SU-DHL-6 (cell line): ENCODE results near the gene SUMO2.

Experiments
- H2AFZ ChIP-seq: fragments of 200-600 bp; sonication (generic); 2 replicates; pipeline ENCODE4 v1.6.1; 2014; ENCODE audit warnings: low read depth, mild to moderate bottlenecking, moderate library complexity, mixed read lengths, antibody characterized with exemption, low read length; ENCODE audit not compliant: severe bottlenecking
- H3F3A ChIP-seq: fragments of 200-600 bp; shearing (Covaris generic); 2 replicates; pipeline ENCODE4 v1.6.0; 2016; ENCODE audit warnings: antibody characterized with exemption, mild to moderate bottlenecking; ENCODE audit not compliant: insufficient read depth
- H3K27ac ChIP-seq: fragments of 200-600 bp; sonication (generic); 2 replicates; pipeline ENCODE4 v1.5.1; 2016; ENCODE audit warnings: low read depth, mild to moderate bottlenecking, low read length, moderate library complexity, mixed read lengths
- H3K27me3 ChIP-seq: fragments of 200-600 bp; sonication (generic), shearing (Covaris generic); 2 replicates; pipeline ENCODE4 v1.6.0; 2014; ENCODE audit warnings: mild to moderate bottlenecking, low read length
- H3K36me3 ChIP-seq: fragments of 200-600 bp; sonication (generic); 2 replicates; pipeline ENCODE4 v1.6.1; 2014; ENCODE audit warnings: mild to moderate bottlenecking, low read length, mixed read lengths
- H3K4me2 ChIP-seq: fragments of 300-600, 200-600 bp; shearing (Covaris generic), sonication (generic); 2 replicates; pipeline ENCODE4 v1.6.0; 2014; ENCODE audit warnings: low read length, low read depth, mild to moderate bottlenecking; ENCODE audit not compliant: poor library complexity, severe bottlenecking
- H3K4me3 ChIP-seq: fragments of 200-600 bp; sonication (generic); 2 replicates; pipeline ENCODE4 v1.5.1; 2014; ENCODE audit warnings: antibody characterized with exemption, low read length, mild to moderate bottlenecking, mixed read lengths; ENCODE audit not compliant: insufficient read depth, poor library complexity, severe bottlenecking
- H3K79me2 ChIP-seq: fragments of 200-600 bp; sonication (generic); 2 replicates; pipeline ENCODE4 v1.6.1; 2014; ENCODE audit warnings: mild to moderate bottlenecking, low read length, moderate library complexity; ENCODE audit not compliant: insufficient read depth
- H3K9ac ChIP-seq: fragments of 200-600 bp; sonication (generic); 2 replicates; pipeline ENCODE4 v1.7.0; 2014; ENCODE audit warnings: mild to moderate bottlenecking, low read length
- H3K9me2 ChIP-seq: fragments of 200-600 bp; sonication (generic); replicated peaks from 2 replicates; pipeline ENCODE4 v1.6.1; 2014; ENCODE audit warnings: low read length; ENCODE audit not compliant: insufficient read depth
- H3K9me3 ChIP-seq: fragments of 200-600 bp; sonication (generic); 2 replicates; pipeline ENCODE4 v1.6.1; 2014; ENCODE audit warnings: low read length, mixed read lengths; ENCODE audit not compliant: insufficient read depth
- H4K20me1 ChIP-seq: fragments of 200-600 bp; sonication (generic); 2 replicates; pipeline ENCODE4 v1.6.1; 2014; ENCODE audit warnings: low read depth, mild to moderate bottlenecking, antibody characterized with exemption, low read length, moderate library complexity, mixed read lengths
- CTCF ChIP-seq: fragments of 200-600 bp; sonication (generic); IDR thresholded peaks from one replicate; pipeline ENCODE4 v1.5.1; 2017; ENCODE audit warnings: antibody characterized with exemption, mild to moderate bottlenecking, low read length, moderate library complexity; ENCODE audit not compliant: insufficient read depth, poor library complexity, severe bottlenecking
- EZH2phosphoT487 ChIP-seq: fragments of 200-600 bp; sonication (generic), shearing (Covaris generic); conservative IDR thresholded peaks from 2 replicates; pipeline ENCODE4 v1.6.1; 2018; ENCODE audit warnings: mild to moderate bottlenecking, antibody characterized with exemption, low read length, moderate library complexity, mixed read lengths

The SUMO2 gene

GRCh38 chr17:75228847-75229246, 46.1 kb upstream of the SUMO2 start:
- H4K20me1 ChIP-seq, result no peaks in the 10 kb centered on the region
- H3K36me3 ChIP-seq, result peaks cover 8% of the 10 kb centered on the region; the same call in 1 of the 2 replicates
- H3K9me3 ChIP-seq, result no peaks in the 10 kb centered on the region
- H3F3A ChIP-seq, result no peaks in the 10 kb centered on the region
- no peak overlapping the region for H2AFZ ChIP-seq
- H3K27me3 ChIP-seq, result no peaks in the 10 kb centered on the region
- no peak overlapping the region for H3K4me3 ChIP-seq
- no peaks in the 10 kb centered on the region for H3K9me2 ChIP-seq
- H3K4me2 ChIP-seq, result no peak overlapping the region
- no peak for TF ChIP-seq EZH2phosphoT487
- no peak for TF ChIP-seq CTCF
- H3K9ac ChIP-seq, result no peak overlapping the region
- H3K27ac ChIP-seq, result no peak overlapping the region
- H3K79me2 ChIP-seq, result no peaks in the 10 kb centered on the region

GRCh38 chr17:75228305-75228704, 45.5 kb upstream of the SUMO2 start:
- Histone ChIP-seq H3K27me3 (no peaks in the 10 kb centered on the region), H3K9ac (no peak overlapping the region), H3F3A (no peaks in the 10 kb centered on the region), H3K27ac (no peak overlapping the region), H3K4me2 (no peak overlapping the region), H3K9me2 (no peaks in the 10 kb centered on the region), H3K9me3 (no peaks in the 10 kb centered on the region), H3K4me3 (no peak overlapping the region), H4K20me1 (no peaks in the 10 kb centered on the region), H3K36me3 (peaks cover 8% of the 10 kb centered on the region; the same call in 1 of the 2 replicates), H2AFZ (no peak overlapping the region), H3K79me2 (no peaks in the 10 kb centered on the region)
- TF ChIP-seq CTCF (no peak), EZH2phosphoT487 (no peak)

GRCh38 chr17:75227729-75228128, 45.0 kb upstream of the SUMO2 start:
- H3K4me3 ChIP-seq, result no peak overlapping the region
- H4K20me1 ChIP-seq, result no peaks in the 10 kb centered on the region
- H3K9me3 ChIP-seq, result no peaks in the 10 kb centered on the region
- H3K9ac ChIP-seq, result no peak overlapping the region
- no peaks in the 10 kb centered on the region for H3K27me3 ChIP-seq
- no peaks in the 10 kb centered on the region for H3F3A ChIP-seq
- TF ChIP-seq EZH2phosphoT487 (no peak), CTCF (no peak)
- no peaks in the 10 kb centered on the region for H3K79me2 ChIP-seq
- H2AFZ ChIP-seq, result no peak overlapping the region
- H3K9me2 ChIP-seq, result no peaks in the 10 kb centered on the region
- H3K36me3 ChIP-seq, result peaks cover 8% of the 10 kb centered on the region; the same call in 1 of the 2 replicates
- H3K4me2 ChIP-seq, result no peak overlapping the region
- no peak overlapping the region for H3K27ac ChIP-seq
